Heart left ventricle (tissue), 16 donors: Measurements from ENCODE around the gene GTF3A. TPM values are rescaled to one million over a fixed set of nuclear protein-coding genes. Genes with fewer than 3 reads are reported as not detected.

ENCODE experiments used
- ATAC-seq, 4 donors: fragments of 200-7000 bp; cut with Tn5 transposase; one replicate each; pipeline ENCODE4 v1.9.1; 2020 to 2022; ENCODE audit warnings: moderate library complexity in 4 of 4, mild to moderate bottlenecking in 3 of 4, moderate number of reproducible peaks in 1 of 4
- DNase-seq, 5 donors: peaks; one replicate each; pipeline ENCODE4 v3.0.0-alpha.2; 2020
- H3K27ac ChIP-seq, 12 donors: fragments of 200-600 bp; sonication (generic) in 4 of 12; one replicate each; pipeline versions ENCODE4 v1.5.0 to v1.8.0; 2016 to 2022; ENCODE audit warnings: mild to moderate bottlenecking in 2 of 12
- H3K27me3 ChIP-seq, 9 donors: fragments of 200-600 bp; sonication (generic) in 2 of 9; one replicate each; pipeline versions ENCODE4 v1.5.1 to v1.8.0; 2016 to 2022; ENCODE audit warnings: mild to moderate bottlenecking in 3 of 9
- H3K36me3 ChIP-seq, 9 donors: fragments of 200-600 bp; sonication (generic) in 2 of 9; one replicate each; pipeline versions ENCODE4 v1.5.0 to v1.8.0; 2018 to 2022; ENCODE audit warnings: mild to moderate bottlenecking in 2 of 9
- H3K4me1 ChIP-seq, 12 donors: fragments of 200-600 bp; sonication (generic) in 4 of 12; one replicate each; pipeline versions ENCODE4 v1.5.0 to v1.8.0; 2016 to 2022; ENCODE audit warnings: mild to moderate bottlenecking in 3 of 12
- H3K4me3 ChIP-seq, 12 donors: fragments of 200-600 bp; sonication (generic) in 4 of 12; one replicate each; pipeline versions ENCODE4 v1.5.0 to v1.8.0; 2017 to 2022; ENCODE audit warnings: mild to moderate bottlenecking in 9 of 12, moderate library complexity in 4 of 12
- H3K9me3 ChIP-seq, 12 donors: fragments of 200-600 bp; sonication (generic) in 4 of 12; one replicate each; pipeline versions ENCODE4 v1.5.0 to v1.8.0; 2016 to 2022; ENCODE audit warnings: mild to moderate bottlenecking in 1 of 12
- POLR2A ChIP-seq, 2 donors: fragments of 450-650 bp; IDR thresholded peaks; one replicate each; pipeline ENCODE4 v1.6.1; 2017; ENCODE audit warnings: antibody characterized with exemption in 2 of 2, mild to moderate bottlenecking in 2 of 2, moderate library complexity in 2 of 2
- WGBS, 4 donors: extraction: QIAGEN DNeasy Blood & Tissue Kit in 2 of 4; methylation state at CpG; one replicate each; pipeline versions ENCODE4 v1.1.5 to v1.1.7; 2013 to 2018; 5-methylcytosine and 5-hydroxymethylcytosine counted together
- intact Hi-C, 10 donors: fragments of 100-400 bp; cut with DNase I; formaldehyde crosslinking; loops; one replicate each; pipeline versions ENCODE4 v1.11.1 to v1.14.2; 2022
- polyA plus RNA-seq, 2 donors: library from polyadenylated mRNA; stranded (reverse); fragments of 200-250 nt; gene quantifications; one replicate each; pipeline ENCODE4 v1.2.3, GENCODE V29; 2013
- total RNA-seq, 9 donors: library from RNA; depleted of rRNA in 2 of 9; stranded (reverse); fragments of >200 nt in 2 of 9; fragmentation: NEBNext Ultra II Directional in 3 of 9; extraction: Animal tissue kit (Norgen Biotek cat#: 25700) in 3 of 9; gene quantifications; one replicate each; pipeline versions ENCODE4 v1.1.0 to v1.2.4, GENCODE V29; 2016 to 2023
- TF ChIP-seq, protein P1 (sequence below), 12 donors: fragments of 200-600 bp; sonication (generic) in 4 of 12; IDR thresholded peaks; one replicate each; pipeline versions ENCODE4 v1.5.0 to v1.8.0; 2018 to 2022; ENCODE audit warnings: antibody characterized with exemption in 12 of 12, mild to moderate bottlenecking in 5 of 12
- donor health status: ischemic (EF 13 %, LVEDD 7.1; RV severe dilation, severe dysfunction).
- donor health status: healthy with polysubstance abuse.
- donor health status: DM: no; HTN: yes; CAD: no.
- donor health status: DM: no; HTN: no; CAD: no.
- donor health status: ischemic (EF 25% LVEDD 6.9; RV normal size, moderate dysfunction).
- donor health status: ischemic (EF 25% LVEDD 5.7; RV mildly dilated, moderate dysfunction).
- donor health status: healthy.
- donor health status: DM: yes; HTN: yes; CAD: no.
- donor health status: ischemic (EF 35%, LVEDD 5.7; RV mildly dilated, moderate dysfunction).
- donor health status: nonischemic (EF 11% LVEDD 7.7; RV severe dilation, severe dysfunction).
- donor health status: DM: yes; HTN: yes; CAD: no.
- donor health status: PGD.
- donor health status: ischemic (EF 29% LVEDD 5.4; RV normal size, mild dysfunction).
- donor health status: nonischemic (EF 23%, LVEDD 6.1; RV moderate dilation, normal function).

The GTF3A gene
- total and polyA plus RNA-seq, 11 donors = 138 to 593 (median 201) TPM

DNA sequence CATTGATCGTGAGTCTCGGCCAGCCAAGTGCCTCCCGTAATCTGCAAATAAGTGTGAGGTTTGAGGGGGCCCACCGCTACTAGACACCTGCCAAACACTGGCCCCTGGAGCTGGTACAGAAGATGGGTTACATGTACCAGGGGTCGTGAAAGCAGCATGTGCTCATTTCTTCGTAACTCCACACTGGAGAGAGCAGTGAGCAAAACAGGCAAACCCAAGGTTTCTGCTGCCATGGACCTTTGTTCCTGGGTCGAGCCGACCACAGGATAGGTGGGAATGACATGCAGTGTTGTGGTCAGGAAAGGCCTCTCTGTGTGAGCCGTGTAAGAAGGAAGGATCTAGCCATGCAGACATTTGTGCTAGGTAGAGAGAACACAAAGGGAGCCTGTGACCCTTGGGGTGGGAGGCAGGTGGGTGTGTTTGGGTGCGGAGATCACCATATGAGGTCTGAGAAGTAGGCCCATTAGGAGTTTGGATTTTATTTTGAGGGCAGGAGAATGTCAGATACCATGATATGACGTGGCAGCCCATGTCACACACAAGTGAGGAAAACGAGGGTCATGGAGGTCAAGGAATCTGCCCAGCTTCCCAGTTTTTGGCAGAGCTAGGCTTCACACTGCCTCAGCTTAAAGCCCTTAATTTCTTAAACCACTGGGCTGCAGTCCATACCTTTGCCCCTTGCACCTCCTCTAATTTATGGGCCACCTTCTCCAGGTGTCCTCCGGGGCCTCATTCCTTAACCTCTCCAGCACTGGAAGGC, 919 bp downstream of the GTF3A start:
- intact Hi-C loops = loop anchor here in 6 of 10 donors (1.0 to 10.0 kb wide), 5 partner anchors 21 to 199 kb away; partner anchors contain the start of genes MTIF3 (in 3 of the 6), LNX2 (in 2 of the 6) and POLR1D (in 2 of the 6)
- Histone ChIP-seq H3K36me3 (peaks cover 0 to 33% (median 26%) of the 10 kb centered on the region in 9 donors), H3K27me3 (no peaks in the 10 kb centered on the region), H3K4me1 (peaks cover 5 to 47% (median 34%) of the 10 kb centered on the region in 12 donors), H3K9me3 (no peaks in the 10 kb centered on the region), H3K27ac (peak overlapping the region; percentile 17 to 96 (median 90)), H3K4me3 (peak overlapping the region; percentile 55 to 94 (median 82))
- no peak for DNase-seq
- peak in 1 of 4 donors; percentile 0 for ATAC-seq
- 19 to 35% (median 28%) methylated on average over 6 to 13 of the region's 13 CpGs for WGBS, 4 donors
- TF ChIP-seq, protein P1, sequence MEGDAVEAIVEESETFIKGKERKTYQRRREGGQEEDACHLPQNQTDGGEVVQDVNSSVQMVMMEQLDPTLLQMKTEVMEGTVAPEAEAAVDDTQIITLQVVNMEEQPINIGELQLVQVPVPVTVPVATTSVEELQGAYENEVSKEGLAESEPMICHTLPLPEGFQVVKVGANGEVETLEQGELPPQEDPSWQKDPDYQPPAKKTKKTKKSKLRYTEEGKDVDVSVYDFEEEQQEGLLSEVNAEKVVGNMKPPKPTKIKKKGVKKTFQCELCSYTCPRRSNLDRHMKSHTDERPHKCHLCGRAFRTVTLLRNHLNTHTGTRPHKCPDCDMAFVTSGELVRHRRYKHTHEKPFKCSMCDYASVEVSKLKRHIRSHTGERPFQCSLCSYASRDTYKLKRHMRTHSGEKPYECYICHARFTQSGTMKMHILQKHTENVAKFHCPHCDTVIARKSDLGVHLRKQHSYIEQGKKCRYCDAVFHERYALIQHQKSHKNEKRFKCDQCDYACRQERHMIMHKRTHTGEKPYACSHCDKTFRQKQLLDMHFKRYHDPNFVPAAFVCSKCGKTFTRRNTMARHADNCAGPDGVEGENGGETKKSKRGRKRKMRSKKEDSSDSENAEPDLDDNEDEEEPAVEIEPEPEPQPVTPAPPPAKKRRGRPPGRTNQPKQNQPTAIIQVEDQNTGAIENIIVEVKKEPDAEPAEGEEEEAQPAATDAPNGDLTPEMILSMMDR (IDR thresholded peaks at IDR 0.05) = no peak
- TF ChIP-seq POLR2A (IDR thresholded peaks at IDR 0.05) = no peak

DNA sequence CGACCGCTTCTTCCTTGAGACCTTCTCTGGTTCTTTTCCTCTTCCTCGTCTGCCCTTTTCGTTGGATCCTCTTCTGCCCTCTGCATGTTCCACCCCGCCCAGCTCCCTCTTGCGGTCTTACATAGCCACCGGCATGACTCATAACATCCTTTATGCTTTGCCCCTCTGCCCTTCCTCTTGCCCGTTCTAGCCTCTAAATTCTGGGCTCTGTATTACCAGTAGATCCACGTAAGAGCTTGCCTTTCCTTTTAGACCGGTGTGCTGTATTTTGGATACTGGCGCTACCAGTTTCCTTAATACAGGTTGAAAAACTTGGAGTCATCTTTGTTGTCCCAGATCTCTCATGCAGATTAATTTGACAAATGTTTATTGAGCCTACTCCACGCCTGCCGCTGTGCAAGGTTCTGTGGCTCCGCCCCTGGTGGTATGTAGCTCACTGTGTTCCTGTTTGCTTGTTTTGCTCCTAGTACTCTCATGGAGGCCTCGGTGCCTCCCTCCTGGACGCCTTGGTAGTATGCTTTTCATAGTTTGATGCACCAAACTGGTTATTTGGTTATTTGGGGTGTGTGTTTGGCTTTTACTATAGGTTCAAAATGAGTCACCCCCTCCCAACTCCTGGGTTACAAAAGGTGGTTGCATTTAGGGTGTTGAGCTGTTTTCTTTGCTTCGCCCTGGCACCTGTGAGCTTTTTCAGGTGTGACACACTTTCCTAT, 1.7 kb downstream of the GTF3A start:
- no peaks in the 10 kb centered on the region for H3K27me3 ChIP-seq
- no peaks in the 10 kb centered on the region for H3K9me3 ChIP-seq
- peak overlapping the region; percentile 55 to 94 (median 82) for H3K4me3 ChIP-seq
- H3K27ac ChIP-seq = peak overlapping the region; percentile 17 to 96 (median 90)
- peak; percentile 64 to 86 (median 77) for DNase-seq
- WGBS, 4 donors = 30 to 37% (median 31%) methylated on average over 17 of the region's 17 CpGs
- H3K4me1 ChIP-seq = peaks cover 5 to 47% (median 34%) of the 10 kb centered on the region in 12 donors
- peak; percentile 52 to 83 (median 72) for ATAC-seq
- TF ChIP-seq, protein P1 (IDR thresholded peaks at IDR 0.05) = peak; percentile 12 to 63 (median 42)
- TF ChIP-seq POLR2A (IDR thresholded peaks at IDR 0.05) = no peak
- intact Hi-C loops = loop anchor here in 6 of 10 donors (1.0 to 10.0 kb wide), 6 partner anchors 21 to 199 kb away; partner anchors contain the start of genes MTIF3 (in 3 of the 6), LNX2 (in 2 of the 6) and POLR1D (in 2 of the 6)
- peaks cover 0 to 40% (median 34%) of the 10 kb centered on the region in 9 donors for H3K36me3 ChIP-seq

DNA sequence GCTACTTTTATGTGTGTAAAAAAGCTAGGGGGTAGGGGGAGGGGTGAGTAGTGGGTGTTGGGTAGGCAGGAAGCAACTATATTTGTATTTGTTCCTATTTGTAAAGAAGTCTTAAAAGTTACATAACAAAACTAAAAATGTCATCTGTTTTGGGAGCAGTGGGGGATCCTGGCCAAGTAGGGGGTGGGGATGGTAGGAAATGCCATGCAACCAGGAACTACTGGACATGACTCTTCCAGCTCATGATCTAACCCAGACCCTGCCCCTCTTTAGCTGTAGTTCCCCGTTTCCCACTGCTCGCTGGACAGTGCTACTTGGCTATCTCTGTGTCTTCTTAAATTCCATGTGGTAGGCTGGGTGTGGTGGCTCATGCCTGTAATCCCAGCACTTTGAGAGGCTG, 3.2 kb downstream of the GTF3A start:
- Histone ChIP-seq H3K4me1 (peaks cover 5 to 48% (median 34%) of the 10 kb centered on the region in 12 donors), H3K27me3 (no peaks in the 10 kb centered on the region), H3K9me3 (no peaks in the 10 kb centered on the region), H3K36me3 (peaks cover 0 to 56% (median 49%) of the 10 kb centered on the region in 9 donors), H3K4me3 (peak overlapping the region in 1 of 12 donors; percentile 89), H3K27ac (peak overlapping the region in 4 of 12 donors; percentile 16 to 96 (median 64))
- intact Hi-C loops = loop anchor here in 3 of 10 donors (2.0 to 10.0 kb wide), 3 partner anchors 21 to 197 kb away; partner anchors contain the start of genes LNX2 (in 2 of the 3) and POLR1D (in 2 of the 3)
- TF ChIP-seq POLR2A (IDR thresholded peaks at IDR 0.05) = no peak
- TF ChIP-seq, protein P1 (IDR thresholded peaks at IDR 0.05) = no peak
- no peak for ATAC-seq
- WGBS, 4 donors = 72 to 89% (median 85%) methylated on average over 2 of the region's 2 CpGs
- no peak for DNase-seq
